Spleen (tissue), 7 donors: Measurements from ENCODE around the gene GPR157.

Experiments used
- POLR2A ChIP-seq, 3 donors: fragments of 450-650 bp; IDR thresholded peaks; one replicate each; pipeline ENCODE4 v1.5.1; 2017; ENCODE audit warnings: antibody characterized with exemption in 3 of 3, mild to moderate bottlenecking in 1 of 3
- POLR2AphosphoS5 ChIP-seq, 3 donors: sonication (generic); formaldehyde crosslinking; IDR thresholded peaks; one replicate each; pipeline ENCODE4 v1.5.1; 2017; ENCODE audit warnings: antibody characterized with exemption in 3 of 3
- TF ChIP-seq, protein P1 (sequence below), 11 experiments: fragments of 200-600 bp in 7 of 11; fragments of 450-650 bp in 4 of 11; sonication (generic) in 4 of 11; IDR thresholded peaks in 8 of 11; conservative IDR thresholded peaks in 3 of 11; 1 replicate in 7 of 11; 2 replicates in 4 of 11; pipeline versions ENCODE4 v1.4.0 to v1.8.0; 2016 to 2021; ENCODE audit warnings: antibody characterized with exemption in 11 of 11, inconsistent platforms in 4 of 11, mild to moderate bottlenecking in 1 of 11
- donor health status: DM: no; HTN: no; CAD: no; lungs with moderate emphysema.
- donor health status: DM: no; HTN: no; CAD: no.
- donor health status: DM: no; HTN: no; CAD: no.

DNA sequence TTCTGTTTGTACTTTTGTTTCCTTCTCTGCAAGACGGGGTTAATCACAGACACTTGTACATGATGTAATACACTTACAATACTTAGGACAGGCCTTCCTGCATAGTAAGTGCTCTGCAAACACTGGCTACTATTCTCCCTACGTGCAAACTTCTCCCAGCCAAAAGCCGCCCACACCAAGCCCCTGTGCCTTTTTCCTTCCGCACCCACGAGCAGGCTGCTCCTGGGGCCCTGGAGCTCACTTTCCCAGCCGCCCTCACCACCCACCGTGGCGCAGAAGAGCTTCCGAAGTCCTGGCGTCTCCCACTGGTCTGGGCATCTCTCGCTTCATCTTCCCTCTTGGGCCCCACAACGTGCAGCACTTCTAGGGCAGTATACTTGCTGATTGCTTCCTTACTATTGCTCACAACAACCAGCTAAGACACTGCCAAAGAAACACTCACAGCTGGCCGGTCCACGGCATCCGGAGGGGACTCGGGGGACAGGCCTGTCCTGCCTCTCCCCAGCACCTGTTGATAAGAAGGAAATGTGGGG, 22.5 kb upstream of the GPR157 start:
- TF ChIP-seq, protein P1, sequence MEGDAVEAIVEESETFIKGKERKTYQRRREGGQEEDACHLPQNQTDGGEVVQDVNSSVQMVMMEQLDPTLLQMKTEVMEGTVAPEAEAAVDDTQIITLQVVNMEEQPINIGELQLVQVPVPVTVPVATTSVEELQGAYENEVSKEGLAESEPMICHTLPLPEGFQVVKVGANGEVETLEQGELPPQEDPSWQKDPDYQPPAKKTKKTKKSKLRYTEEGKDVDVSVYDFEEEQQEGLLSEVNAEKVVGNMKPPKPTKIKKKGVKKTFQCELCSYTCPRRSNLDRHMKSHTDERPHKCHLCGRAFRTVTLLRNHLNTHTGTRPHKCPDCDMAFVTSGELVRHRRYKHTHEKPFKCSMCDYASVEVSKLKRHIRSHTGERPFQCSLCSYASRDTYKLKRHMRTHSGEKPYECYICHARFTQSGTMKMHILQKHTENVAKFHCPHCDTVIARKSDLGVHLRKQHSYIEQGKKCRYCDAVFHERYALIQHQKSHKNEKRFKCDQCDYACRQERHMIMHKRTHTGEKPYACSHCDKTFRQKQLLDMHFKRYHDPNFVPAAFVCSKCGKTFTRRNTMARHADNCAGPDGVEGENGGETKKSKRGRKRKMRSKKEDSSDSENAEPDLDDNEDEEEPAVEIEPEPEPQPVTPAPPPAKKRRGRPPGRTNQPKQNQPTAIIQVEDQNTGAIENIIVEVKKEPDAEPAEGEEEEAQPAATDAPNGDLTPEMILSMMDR (IDR thresholded peaks at IDR 0.05 in 8 of 11, conservative IDR thresholded peaks at IDR 0.05 in 3 of 11): no peak
- TF ChIP-seq POLR2AphosphoS5 (IDR thresholded peaks at IDR 0.05): no peak
- TF ChIP-seq POLR2A (IDR thresholded peaks at IDR 0.05): no peak
